Left lung (tissue), 10 donors: ENCODE measurements around the gene TSPAN14. TPM values are rescaled to one million over a fixed set of nuclear protein-coding genes. Genes with fewer than 3 reads are reported as not detected.

Experiments
- ATAC-seq: fragments of 200-7000 bp; cut with Tn5 transposase; one replicate; pipeline ENCODE4 v1.9.1; 2020; ENCODE audit warnings: moderate library complexity
- DNase-seq, 4 donors: peaks; one replicate each; pipeline ENCODE4 v3.0.0-alpha.2; 2013 to 2020
- H3K27ac ChIP-seq, 2 donors: fragments of 200-600 bp; sonication (generic) in 1 of 2; one replicate each; pipeline versions ENCODE4 v1.5.0 to v1.8.0; 2020 to 2021
- H3K27me3 ChIP-seq, 2 donors: fragments of 200-600 bp; sonication (generic) in 1 of 2; one replicate each; pipeline versions ENCODE4 v1.5.0 to v1.8.0; 2020 to 2021
- H3K36me3 ChIP-seq, 2 donors: fragments of 200-600 bp; sonication (generic) in 1 of 2; one replicate each; pipeline versions ENCODE4 v1.5.0 to v1.8.0; 2020 to 2021
- H3K4me1 ChIP-seq, 2 donors: fragments of 200-600 bp; one replicate each; pipeline ENCODE4 v1.8.0; 2021
- H3K4me3 ChIP-seq, 2 donors: fragments of 200-600 bp; sonication (generic) in 1 of 2; one replicate each; pipeline versions ENCODE4 v1.5.0 to v1.8.0; 2020 to 2021; ENCODE audit warnings: mild to moderate bottlenecking in 1 of 2
- H3K9me3 ChIP-seq, 2 donors: fragments of 200-600 bp; sonication (generic) in 1 of 2; one replicate each; pipeline versions ENCODE4 v1.5.0 to v1.8.0; 2020 to 2021
- intact Hi-C, 2 donors: fragments of 100-400 bp; cut with DNase I; formaldehyde crosslinking; loops; one replicate each; pipeline versions ENCODE4 v1.11.2 to v1.14.2; 2022
- polyA plus RNA-seq, 6 donors: library from polyadenylated mRNA; unstranded; fragments of 120-200 nt; gene quantifications; one replicate each; pipeline ENCODE4 v1.2.1, GENCODE V29; 2013; ENCODE audit not compliant: insufficient read length in 6 of 6
- total RNA-seq, 2 donors: library from RNA; stranded (reverse); fragmentation: NEBNext Ultra II Directional; extraction: Animal tissue kit (Norgen Biotek cat#: 25700); gene quantifications; one replicate each; pipeline ENCODE4 v1.2.1, GENCODE V29; 2021
- TF ChIP-seq, protein P1 (sequence below), 2 donors: fragments of 200-600 bp; sonication (generic) in 1 of 2; IDR thresholded peaks; one replicate each; pipeline versions ENCODE4 v1.5.0 to v1.8.0; 2021; ENCODE audit warnings: antibody characterized with exemption in 2 of 2
- donor health status: DM: no; HTN: yes; CAD: no.
- donor health status: DM: no; HTN: no; CAD: no.

Gene TSPAN14
- total and polyA plus RNA-seq, 8 donors = 76.4 to 158 (median 85.9) TPM

DNA sequence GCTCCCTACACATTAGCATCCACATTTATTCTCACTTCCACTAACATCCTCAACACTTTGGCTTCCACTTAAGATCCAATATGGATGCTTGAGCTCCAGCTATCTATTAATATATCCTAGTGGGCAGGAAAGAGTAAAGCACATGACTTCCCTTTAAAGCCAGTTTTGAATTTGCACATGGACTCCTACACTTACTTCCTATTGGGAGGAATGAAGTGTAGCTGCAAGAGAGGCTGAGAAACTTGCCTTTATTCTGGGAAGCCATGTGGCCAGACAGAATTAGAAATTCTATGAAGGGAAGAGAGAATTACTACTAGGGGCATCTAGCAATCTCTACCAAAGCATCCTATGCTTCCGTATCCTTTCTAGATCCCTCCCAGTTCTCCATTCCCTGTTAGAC lies 3.0 kb upstream of the TSPAN14 start:
- H3K36me3 ChIP-seq = no peaks in the 10 kb centered on the region
- H3K27ac ChIP-seq = no peak overlapping the region
- no peaks in the 10 kb centered on the region for H3K27me3 ChIP-seq
- ATAC-seq (no peak), DNase-seq (no peak)
- no peak overlapping the region for H3K4me3 ChIP-seq
- H3K4me1 ChIP-seq = peaks cover 16 to 55% of the 10 kb centered on the region in 2 donors
- TF ChIP-seq, protein P1, sequence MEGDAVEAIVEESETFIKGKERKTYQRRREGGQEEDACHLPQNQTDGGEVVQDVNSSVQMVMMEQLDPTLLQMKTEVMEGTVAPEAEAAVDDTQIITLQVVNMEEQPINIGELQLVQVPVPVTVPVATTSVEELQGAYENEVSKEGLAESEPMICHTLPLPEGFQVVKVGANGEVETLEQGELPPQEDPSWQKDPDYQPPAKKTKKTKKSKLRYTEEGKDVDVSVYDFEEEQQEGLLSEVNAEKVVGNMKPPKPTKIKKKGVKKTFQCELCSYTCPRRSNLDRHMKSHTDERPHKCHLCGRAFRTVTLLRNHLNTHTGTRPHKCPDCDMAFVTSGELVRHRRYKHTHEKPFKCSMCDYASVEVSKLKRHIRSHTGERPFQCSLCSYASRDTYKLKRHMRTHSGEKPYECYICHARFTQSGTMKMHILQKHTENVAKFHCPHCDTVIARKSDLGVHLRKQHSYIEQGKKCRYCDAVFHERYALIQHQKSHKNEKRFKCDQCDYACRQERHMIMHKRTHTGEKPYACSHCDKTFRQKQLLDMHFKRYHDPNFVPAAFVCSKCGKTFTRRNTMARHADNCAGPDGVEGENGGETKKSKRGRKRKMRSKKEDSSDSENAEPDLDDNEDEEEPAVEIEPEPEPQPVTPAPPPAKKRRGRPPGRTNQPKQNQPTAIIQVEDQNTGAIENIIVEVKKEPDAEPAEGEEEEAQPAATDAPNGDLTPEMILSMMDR (IDR thresholded peaks at IDR 0.05) = no peak
- intact Hi-C loops = no loop called here
- peaks cover 0 to 4% of the 10 kb centered on the region in 2 donors for H3K9me3 ChIP-seq

DNA sequence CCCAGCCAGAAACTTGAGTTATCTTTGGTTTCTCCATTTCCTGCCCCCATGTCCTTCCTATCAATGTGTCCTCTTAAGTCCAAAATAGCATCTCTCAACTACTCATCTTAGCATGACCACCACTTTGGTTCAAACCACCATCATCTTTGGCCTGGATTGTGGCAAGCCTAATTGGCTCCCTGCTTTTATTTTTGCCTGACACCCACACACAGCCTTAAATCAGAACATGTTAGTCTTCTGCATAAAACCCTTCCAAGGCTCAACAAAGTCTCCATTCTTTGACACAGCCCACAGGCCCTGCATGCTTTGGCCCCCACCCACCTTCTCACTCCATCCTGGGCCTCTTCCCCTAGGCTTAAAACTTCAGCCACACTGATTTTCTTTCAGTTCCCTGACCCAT lies 2.0 kb upstream of the TSPAN14 start:
- intact Hi-C loops = no loop called here
- Histone ChIP-seq H3K9me3 (peaks cover 0 to 4% of the 10 kb centered on the region in 2 donors), H3K36me3 (no peaks in the 10 kb centered on the region), H3K4me1 (peaks cover 23 to 63% of the 10 kb centered on the region in 2 donors), H3K4me3 (no peak overlapping the region), H3K27me3 (no peaks in the 10 kb centered on the region), H3K27ac (no peak overlapping the region)
- ATAC-seq (no peak), DNase-seq (no peak)
- TF ChIP-seq, protein P1 (IDR thresholded peaks at IDR 0.05) = no peak

DNA sequence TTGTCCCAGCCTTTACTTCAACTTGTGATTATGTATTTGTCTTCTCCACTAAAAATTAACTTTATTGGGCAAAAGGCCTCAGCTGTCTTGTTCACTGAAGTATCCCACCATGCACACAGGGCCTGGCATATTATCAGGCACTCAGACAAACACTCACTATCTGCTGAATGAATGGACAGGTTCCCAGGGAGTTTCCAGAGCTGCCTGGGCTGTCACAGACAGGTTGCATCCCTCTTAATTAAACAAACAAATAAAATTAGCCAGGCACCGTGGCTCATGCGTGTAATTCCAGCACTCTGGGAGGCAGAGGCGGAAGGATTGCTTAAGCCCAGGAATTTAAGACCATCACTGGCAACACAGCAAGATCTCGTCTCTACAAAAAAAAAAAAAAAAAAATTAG lies 1.5 kb upstream of the TSPAN14 start:
- H3K27me3 ChIP-seq = no peaks in the 10 kb centered on the region
- H3K27ac ChIP-seq = no peak overlapping the region
- no peaks in the 10 kb centered on the region for H3K36me3 ChIP-seq
- peaks cover 0 to 4% of the 10 kb centered on the region in 2 donors for H3K9me3 ChIP-seq
- TF ChIP-seq, protein P1 (IDR thresholded peaks at IDR 0.05) = no peak
- DNase-seq = no peak
- H3K4me3 ChIP-seq = no peak overlapping the region
- no peak for ATAC-seq
- H3K4me1 ChIP-seq = peaks cover 26 to 63% of the 10 kb centered on the region in 2 donors
- intact Hi-C loops = no loop called here

DNA sequence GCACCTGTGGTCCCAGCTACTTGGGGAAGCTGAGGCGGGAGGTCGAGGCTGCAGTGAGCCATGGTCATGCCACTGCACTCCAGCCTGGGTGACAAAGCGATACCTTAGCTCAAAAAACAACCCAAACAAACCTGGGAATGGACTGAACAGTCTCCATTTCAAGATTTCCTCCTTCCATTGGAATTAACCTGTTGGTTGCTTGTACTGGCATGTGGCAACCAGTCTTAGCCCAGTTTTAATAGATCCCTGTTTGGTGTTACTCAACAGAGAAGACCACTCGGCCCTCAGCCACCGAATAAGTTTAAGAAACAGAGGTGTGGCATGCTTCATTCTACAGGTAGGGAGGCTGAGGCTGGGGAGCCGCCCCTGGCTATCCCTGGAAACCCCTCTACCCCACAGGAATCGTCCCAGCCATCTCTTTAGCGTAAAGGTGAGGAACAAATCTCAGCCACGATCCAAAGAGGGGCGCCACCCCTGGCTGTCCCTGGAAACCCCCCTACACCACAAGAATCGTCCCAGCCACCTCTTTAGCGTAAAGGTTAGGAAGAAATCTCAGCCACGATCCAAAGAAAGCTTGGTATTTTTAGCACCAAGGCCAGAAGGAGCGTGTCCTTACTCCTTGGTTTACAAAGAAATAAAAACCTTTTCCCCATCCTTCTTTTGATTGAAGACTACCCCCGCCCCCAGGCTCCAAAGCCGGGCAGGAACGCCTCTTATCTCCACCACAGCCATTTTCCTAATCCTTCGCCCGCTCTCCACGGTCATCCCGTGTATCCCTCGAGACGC lies 861 bp upstream of the TSPAN14 start:
- H3K9me3 ChIP-seq = peaks cover 0 to 4% of the 10 kb centered on the region in 2 donors
- H3K4me3 ChIP-seq = peak overlapping the region; percentile 12 to 44
- H3K36me3 ChIP-seq = no peaks in the 10 kb centered on the region
- no peak for DNase-seq
- intact Hi-C loops = no loop called here
- no peaks in the 10 kb centered on the region for H3K27me3 ChIP-seq
- peaks cover 31 to 67% of the 10 kb centered on the region in 2 donors for H3K4me1 ChIP-seq
- TF ChIP-seq, protein P1 (IDR thresholded peaks at IDR 0.05) = no peak
- H3K27ac ChIP-seq = peak overlapping the region; percentile 82 to 91
- no peak for ATAC-seq
